GM19023 (cell line): ENCODE data around the gene GCLM.
"Not testable (repeated sequence)": the region's sequence is repeated elsewhere in the genome, so short reads cannot be mapped to it uniquely, and the experiment has no call there.

Source experiments
- ATAC-seq: cut with Tn5 transposase; IDR thresholded peaks from one replicate; pipeline ENCODE4 v1.9.1; 2021; ENCODE audit warnings: mild to moderate bottlenecking, moderate library complexity; ENCODE audit not compliant: unreplicated experiment

GCLM gene

GRCh38 chr1:93899543-93900207 is 9.6 kb downstream of the GCLM start:
- ATAC-seq, result no peak

- no peak for ATAC-seq
Measured at GRCh38 chr1:93888900-93889299, 20.3 kb downstream of the GCLM start.

- no peak for ATAC-seq
Measured at GRCh38 chr1:93882269-93882668, 27.0 kb downstream of the GCLM start.

- no peak for ATAC-seq
Measured at GRCh38 chr1:93880731-93881130, 28.5 kb downstream of the GCLM start.

GRCh38 chr1:93878889-93879586 is 30.2 kb downstream of the GCLM start, which contains the start of gene DNTTIP2:
Gene DNTTIP2 (minus strand): TSS chr1:93879206. CDS start chr1:93879148, 58 bp downstream.
- peak; percentile 97 for ATAC-seq

- ATAC-seq, result peak; percentile 60
Measured at GRCh38 chr1:93878501-93878888, 30.7 kb downstream of the GCLM start.

GRCh38 chr1:93877529-93877928 is 31.7 kb downstream of the GCLM start:
- ATAC-seq, result no peak

GRCh38 chr1:93876244-93876643 is 33.0 kb downstream of the GCLM start:
- ATAC-seq, result no peak

GRCh38 chr1:93874025-93874651 is 35.1 kb downstream of the GCLM start:
- no peak for ATAC-seq

- ATAC-seq, result no peak
Measured at GRCh38 chr1:93871366-93871765, 37.9 kb downstream of the GCLM start.

GRCh38 chr1:93869653-93870052 is 39.6 kb downstream of the GCLM start:
- no peak for ATAC-seq

- ATAC-seq, result not testable (repeated sequence)
Measured at GRCh38 chr1:93868492-93868891, 40.7 kb downstream of the GCLM start.

- ATAC-seq, result no peak
Measured at GRCh38 chr1:93865253-93865652, 44.0 kb downstream of the GCLM start.

GRCh38 chr1:93864175-93864574 is 45.1 kb downstream of the GCLM start:
- ATAC-seq, result no peak

GRCh38 chr1:93857653-93858052 is 51.6 kb downstream of the GCLM start:
- ATAC-seq, result not testable (repeated sequence)

GRCh38 chr1:93855983-93856382 is 53.2 kb downstream of the GCLM start:
- ATAC-seq, result not testable (repeated sequence)

- no peak for ATAC-seq
Measured at GRCh38 chr1:93853940-93854339, 55.3 kb downstream of the GCLM start.

- ATAC-seq, result no peak
Measured at GRCh38 chr1:93851878-93852277, 57.4 kb downstream of the GCLM start.

GRCh38 chr1:93851327-93851712 is 57.9 kb downstream of the GCLM start:
- ATAC-seq, result no peak

- not testable (repeated sequence) for ATAC-seq
Measured at GRCh38 chr1:93850687-93851326, 58.4 kb downstream of the GCLM start.

- ATAC-seq, result no peak
Measured at GRCh38 chr1:93848350-93848883, 60.8 kb downstream of the GCLM start.
